Nephron (organoid): Measurements from ENCODE around the gene RALGPS1.

ENCODE experiments used
- H3K27ac Mint-ChIP-seq, 3 experiments: 2 replicates each; pipeline ENCODE4 v1.8.0; 2020; ENCODE audit warnings: mixed read lengths in 3 of 3, mild to moderate bottlenecking in 2 of 3, moderate library complexity in 1 of 3
- H3K27me3 Mint-ChIP-seq: 2 replicates; pipeline ENCODE4 v1.8.0; 2021; ENCODE audit warnings: low read depth, mild to moderate bottlenecking, moderate library complexity, mixed read lengths
- H3K36me3 Mint-ChIP-seq: 2 replicates; pipeline ENCODE4 v1.8.0; 2020; ENCODE audit warnings: low read depth, mixed read lengths
- H3K4me1 Mint-ChIP-seq: 2 replicates; pipeline ENCODE4 v1.8.0; 2020; ENCODE audit warnings: mixed read lengths
- H3K4me3 Mint-ChIP-seq, 3 experiments: 2 replicates each; pipeline ENCODE4 v1.8.0; 2020; ENCODE audit warnings: mild to moderate bottlenecking in 3 of 3, mixed read lengths in 3 of 3, moderate library complexity in 2 of 3
- H3K9me3 Mint-ChIP-seq: 2 replicates; pipeline ENCODE4 v1.8.0; 2020; ENCODE audit warnings: mixed read lengths
- TF ChIP-seq, protein P1 (sequence below), 3 experiments: fragments of 200-600 bp; sonication (generic); IDR thresholded peaks; one replicate each; pipeline ENCODE4 v1.5.0; 2021; ENCODE audit warnings: antibody characterized with exemption in 3 of 3; ENCODE audit not compliant: unreplicated experiment in 3 of 3

RALGPS1 gene

DNA sequence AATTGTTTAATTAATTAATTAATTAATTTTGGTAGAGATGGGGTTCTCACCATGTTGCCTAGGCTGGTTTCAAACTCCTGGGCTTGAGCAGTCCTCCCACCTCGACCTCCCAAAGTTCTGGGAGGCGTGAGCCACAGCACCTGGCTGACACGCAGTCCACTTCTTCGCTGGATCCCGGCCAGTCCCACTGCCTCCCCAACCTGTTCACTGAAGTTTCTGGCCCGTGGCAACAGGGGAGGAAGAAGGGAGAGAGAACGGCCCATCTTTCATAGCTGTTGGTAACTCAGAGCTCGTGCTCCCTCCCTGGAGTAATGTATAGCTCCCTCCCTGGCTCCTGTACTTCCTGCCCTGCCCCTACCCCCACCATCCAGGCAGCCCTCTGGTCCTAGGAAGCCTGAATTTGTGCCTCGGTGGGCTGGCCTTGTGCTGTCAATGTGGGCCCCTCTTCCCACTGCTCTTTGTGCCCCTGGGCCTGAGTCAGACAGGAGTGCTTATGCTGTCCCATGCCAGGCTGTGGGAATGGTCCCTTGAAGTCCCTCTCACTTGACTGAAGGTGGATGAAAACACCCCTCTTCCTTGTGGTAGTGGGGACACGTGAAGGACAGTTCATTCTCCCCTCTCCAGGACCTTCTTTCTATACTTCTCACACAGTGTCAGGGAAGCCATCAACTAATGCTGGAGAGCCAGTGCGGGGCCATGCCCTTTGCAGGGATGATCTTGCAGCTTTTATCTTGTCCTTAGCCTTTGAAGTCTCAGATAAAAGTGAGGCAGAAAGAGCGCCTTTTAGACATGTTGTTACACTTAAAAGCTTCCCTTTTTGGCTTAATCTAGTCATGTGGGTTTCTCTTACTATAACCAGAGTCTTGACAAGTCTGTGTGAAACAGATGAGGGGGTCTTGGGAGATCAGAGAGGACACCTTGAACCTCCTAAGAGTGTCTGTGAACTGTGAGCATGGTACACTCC is 169.8 kb downstream of the RALGPS1 start:
- Mint-ChIP-seq H3K4me1 (peaks cover 15% of the 10 kb centered on the region), H3K27ac (no peak overlapping the region), H3K4me3 (no peak overlapping the region), H3K27me3 (peaks cover 9% of the 10 kb centered on the region), H3K9me3 (no peaks in the 10 kb centered on the region), H3K36me3 (peaks cover 17% of the 10 kb centered on the region)
- TF ChIP-seq, protein P1, sequence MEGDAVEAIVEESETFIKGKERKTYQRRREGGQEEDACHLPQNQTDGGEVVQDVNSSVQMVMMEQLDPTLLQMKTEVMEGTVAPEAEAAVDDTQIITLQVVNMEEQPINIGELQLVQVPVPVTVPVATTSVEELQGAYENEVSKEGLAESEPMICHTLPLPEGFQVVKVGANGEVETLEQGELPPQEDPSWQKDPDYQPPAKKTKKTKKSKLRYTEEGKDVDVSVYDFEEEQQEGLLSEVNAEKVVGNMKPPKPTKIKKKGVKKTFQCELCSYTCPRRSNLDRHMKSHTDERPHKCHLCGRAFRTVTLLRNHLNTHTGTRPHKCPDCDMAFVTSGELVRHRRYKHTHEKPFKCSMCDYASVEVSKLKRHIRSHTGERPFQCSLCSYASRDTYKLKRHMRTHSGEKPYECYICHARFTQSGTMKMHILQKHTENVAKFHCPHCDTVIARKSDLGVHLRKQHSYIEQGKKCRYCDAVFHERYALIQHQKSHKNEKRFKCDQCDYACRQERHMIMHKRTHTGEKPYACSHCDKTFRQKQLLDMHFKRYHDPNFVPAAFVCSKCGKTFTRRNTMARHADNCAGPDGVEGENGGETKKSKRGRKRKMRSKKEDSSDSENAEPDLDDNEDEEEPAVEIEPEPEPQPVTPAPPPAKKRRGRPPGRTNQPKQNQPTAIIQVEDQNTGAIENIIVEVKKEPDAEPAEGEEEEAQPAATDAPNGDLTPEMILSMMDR (IDR thresholded peaks at IDR 0.05; ENCODE audit: unreplicated experiment in 3 of 3), result no peak

DNA sequence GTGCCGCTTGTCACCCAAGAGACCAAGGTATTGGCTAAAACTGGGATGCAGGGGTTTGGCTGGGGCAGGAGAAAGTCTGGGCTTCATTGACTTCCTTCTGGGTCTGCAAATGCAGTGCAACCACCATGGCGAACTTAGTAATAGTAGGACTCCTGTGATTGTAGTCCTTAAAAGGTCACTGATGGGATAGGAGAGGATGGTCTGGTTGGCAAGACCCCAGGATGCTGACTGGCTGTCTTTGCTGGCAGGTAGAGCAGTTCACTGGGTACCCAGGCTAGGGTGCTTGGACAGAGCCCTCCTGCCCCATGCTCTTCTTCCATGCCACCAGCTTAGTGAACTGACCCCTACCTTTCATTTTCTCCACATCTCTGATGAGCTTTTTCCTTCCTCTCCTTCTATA is 170.6 kb downstream of the RALGPS1 start:
- TF ChIP-seq, protein P1 (IDR thresholded peaks at IDR 0.05; ENCODE audit: unreplicated experiment in 3 of 3), result no peak
- Mint-ChIP-seq H3K36me3 (peaks cover 17% of the 10 kb centered on the region), H3K4me1 (peaks cover 21% of the 10 kb centered on the region), H3K27ac (peak overlapping the region in 1 of 3 experiments; percentile 27), H3K9me3 (no peaks in the 10 kb centered on the region), H3K4me3 (no peak overlapping the region), H3K27me3 (peaks cover 3% of the 10 kb centered on the region)

DNA sequence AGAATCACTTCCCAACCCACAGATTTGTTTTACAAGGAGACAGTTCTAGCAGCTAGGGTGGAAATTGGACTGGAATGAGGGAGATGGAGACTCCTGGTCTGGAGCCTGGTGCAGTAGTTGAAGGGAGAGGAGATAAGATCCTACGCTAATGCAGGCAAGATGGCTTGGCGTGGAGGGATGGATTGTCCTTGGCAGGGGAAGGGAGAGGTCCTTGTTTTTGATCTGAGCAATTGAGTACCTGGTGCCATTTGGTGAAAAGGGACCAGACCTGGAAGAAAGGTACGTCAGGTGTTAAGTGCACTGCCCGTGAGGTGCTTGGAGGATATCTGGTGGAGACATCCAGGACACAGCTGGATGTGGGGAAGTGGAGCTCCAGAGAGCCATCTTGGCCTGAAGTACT is 172.2 kb downstream of the RALGPS1 start:
- Mint-ChIP-seq H3K9me3 (no peaks in the 10 kb centered on the region), H3K4me3 (no peak overlapping the region), H3K27me3 (peaks cover 3% of the 10 kb centered on the region), H3K36me3 (peaks cover 21% of the 10 kb centered on the region), H3K4me1 (peaks cover 27% of the 10 kb centered on the region), H3K27ac (no peak overlapping the region)
- TF ChIP-seq, protein P1 (IDR thresholded peaks at IDR 0.05; ENCODE audit: unreplicated experiment in 3 of 3), result no peak

DNA sequence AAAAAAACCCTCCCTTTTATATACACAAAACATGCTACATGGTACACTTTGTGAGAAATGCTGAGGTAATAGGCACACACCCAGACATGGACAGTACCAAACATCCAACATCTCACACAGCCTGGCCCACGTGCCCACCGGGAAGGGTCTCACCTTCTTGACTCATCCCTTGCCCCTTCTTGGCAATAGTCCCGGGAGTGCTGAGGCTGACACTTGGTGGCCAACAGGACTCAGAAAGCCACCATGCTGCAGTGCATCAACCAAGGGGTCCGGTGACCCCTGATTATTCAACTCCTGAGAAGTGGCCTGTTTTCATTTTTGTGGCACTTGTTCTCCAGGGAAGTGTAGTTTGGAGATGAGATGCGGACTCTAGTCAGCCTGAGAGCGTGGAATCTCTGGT is 172.8 kb downstream of the RALGPS1 start:
- no peak overlapping the region for H3K4me3 Mint-ChIP-seq
- H3K36me3 Mint-ChIP-seq, result peaks cover 21% of the 10 kb centered on the region
- peaks cover 27% of the 10 kb centered on the region for H3K4me1 Mint-ChIP-seq
- no peak overlapping the region for H3K27ac Mint-ChIP-seq
- H3K27me3 Mint-ChIP-seq, result peaks cover 3% of the 10 kb centered on the region
- TF ChIP-seq, protein P1 (IDR thresholded peaks at IDR 0.05; ENCODE audit: unreplicated experiment in 3 of 3), result no peak
- no peaks in the 10 kb centered on the region for H3K9me3 Mint-ChIP-seq

DNA sequence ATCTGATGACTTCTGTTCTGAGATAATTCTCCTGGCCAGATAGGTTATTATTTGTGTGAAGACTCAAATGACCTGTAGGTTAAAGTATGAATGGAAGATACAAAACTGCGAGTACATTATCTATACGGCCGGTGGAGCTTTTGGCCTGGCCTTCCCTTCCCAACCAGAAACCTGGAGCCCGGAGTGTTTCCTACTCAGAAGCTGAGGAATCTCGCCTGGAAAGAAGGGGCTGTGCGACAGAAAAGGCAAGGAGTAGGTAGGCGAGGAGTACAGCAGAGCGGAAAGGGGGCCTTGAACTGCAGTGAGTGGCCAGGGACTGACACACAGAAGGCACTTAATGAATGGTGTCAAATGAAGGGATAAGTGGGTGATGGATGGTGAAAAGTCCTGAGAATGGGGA is 173.3 kb downstream of the RALGPS1 start:
- Mint-ChIP-seq H3K27me3 (peaks cover 3% of the 10 kb centered on the region), H3K4me3 (no peak overlapping the region), H3K9me3 (no peaks in the 10 kb centered on the region), H3K36me3 (peaks cover 21% of the 10 kb centered on the region), H3K4me1 (peaks cover 27% of the 10 kb centered on the region), H3K27ac (no peak overlapping the region)
- TF ChIP-seq, protein P1 (IDR thresholded peaks at IDR 0.05; ENCODE audit: unreplicated experiment in 3 of 3), result no peak
